AG09309 (cell line): ENCODE data around the gene ZMYND8.
"Not testable (repeated sequence)": the region's sequence is repeated elsewhere in the genome, so short reads cannot be mapped to it uniquely, and the experiment has no call there.

ENCODE experiments used
- DNase-seq: peaks from one replicate; pipeline ENCODE4 v3.0.0-alpha.2; 2010; ENCODE audit warnings: low read depth
- H3K4me3 ChIP-seq: 2 replicates; pipeline ENCODE4 v1.5.1; 2011; ENCODE audit warnings: mild to moderate bottlenecking, low read depth, low read length, moderate library complexity; ENCODE audit not compliant: control insufficient read depth
- CTCF ChIP-seq: IDR thresholded peaks from 2 replicates; pipeline ENCODE4 v1.5.1; 2011; ENCODE audit warnings: mild to moderate bottlenecking, low read depth, low read length, inconsistent platforms; ENCODE audit not compliant: insufficient read depth, control insufficient read depth; ENCODE audit errors: missing control alignments

The ZMYND8 gene

GRCh38 chr20:47392721-47393073 lies 36.2 kb upstream of the ZMYND8 start:
- DNase-seq = no peak
- no peak overlapping the region for H3K4me3 ChIP-seq
- TF ChIP-seq CTCF = no peak

- no peak overlapping the region; the same call in 1 of the 2 replicates for H3K4me3 ChIP-seq
These were observed 35.7 kb upstream of the ZMYND8 start for GRCh38 chr20:47392015-47392720.

GRCh38 chr20:47391276-47392010 lies 34.9 kb upstream of the ZMYND8 start:
- no peak for TF ChIP-seq CTCF

More at GRCh38 chr20:47392015-47392720, 35.7 kb upstream of the ZMYND8 start:
- no peak for TF ChIP-seq CTCF
- peak; percentile 89 for DNase-seq

GRCh38 chr20:47389867-47390347 lies 33.4 kb upstream of the ZMYND8 start:
- H3K4me3 ChIP-seq = no peak overlapping the region
- DNase-seq = no peak
- no peak for TF ChIP-seq CTCF

More at GRCh38 chr20:47391276-47392010, 34.9 kb upstream of the ZMYND8 start:
- DNase-seq = no peak
- no peak overlapping the region for H3K4me3 ChIP-seq

GRCh38 chr20:47385968-47386367 lies 29.5 kb upstream of the ZMYND8 start:
- not testable (repeated sequence) for H3K4me3 ChIP-seq, DNase-seq

GRCh38 chr20:47382746-47383415 lies 26.4 kb upstream of the ZMYND8 start:
- no peak overlapping the region for H3K4me3 ChIP-seq
- no peak for TF ChIP-seq CTCF
- DNase-seq = no peak

- no peak for TF ChIP-seq CTCF
- no peak for DNase-seq
- no peak overlapping the region for H3K4me3 ChIP-seq
These were observed 24.0 kb upstream of the ZMYND8 start for GRCh38 chr20:47380481-47380880.
